Measurements from ENCODE around the gene UBXN11.

GRCh38 chr1:26288311-26288941 lies 18.0 kb downstream of the UBXN11 start:
- TF ChIP-seq, protein P1, sequence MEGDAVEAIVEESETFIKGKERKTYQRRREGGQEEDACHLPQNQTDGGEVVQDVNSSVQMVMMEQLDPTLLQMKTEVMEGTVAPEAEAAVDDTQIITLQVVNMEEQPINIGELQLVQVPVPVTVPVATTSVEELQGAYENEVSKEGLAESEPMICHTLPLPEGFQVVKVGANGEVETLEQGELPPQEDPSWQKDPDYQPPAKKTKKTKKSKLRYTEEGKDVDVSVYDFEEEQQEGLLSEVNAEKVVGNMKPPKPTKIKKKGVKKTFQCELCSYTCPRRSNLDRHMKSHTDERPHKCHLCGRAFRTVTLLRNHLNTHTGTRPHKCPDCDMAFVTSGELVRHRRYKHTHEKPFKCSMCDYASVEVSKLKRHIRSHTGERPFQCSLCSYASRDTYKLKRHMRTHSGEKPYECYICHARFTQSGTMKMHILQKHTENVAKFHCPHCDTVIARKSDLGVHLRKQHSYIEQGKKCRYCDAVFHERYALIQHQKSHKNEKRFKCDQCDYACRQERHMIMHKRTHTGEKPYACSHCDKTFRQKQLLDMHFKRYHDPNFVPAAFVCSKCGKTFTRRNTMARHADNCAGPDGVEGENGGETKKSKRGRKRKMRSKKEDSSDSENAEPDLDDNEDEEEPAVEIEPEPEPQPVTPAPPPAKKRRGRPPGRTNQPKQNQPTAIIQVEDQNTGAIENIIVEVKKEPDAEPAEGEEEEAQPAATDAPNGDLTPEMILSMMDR (IDR thresholded peaks at IDR 0.05): no peak
- TF ChIP-seq POLR2AphosphoS5 (IDR thresholded peaks at IDR 0.05; ENCODE audit: insufficient read depth in 1 of 2, low read depth in 1 of 2) (no peak), POLR2A (IDR thresholded peaks at IDR 0.05) (no peak)
